ENCODE data around the gene PRPF8.
A peak's percentile ranks its signal among the peaks of the same experiment; 100 is the strongest.
"Not testable (repeated sequence)": the region's sequence is repeated elsewhere in the genome, so short reads cannot be mapped to it uniquely, and the experiment has no call there.

The PRPF8 gene

GRCh38 chr17:1716076-1716911 lies 31.6 kb upstream of the PRPF8 start:
- DNase-seq, result peak; percentile 100

GRCh38 chr17:1715803-1716075 lies 31.1 kb upstream of the PRPF8 start:
- DNase-seq, result no peak

- no peak for DNase-seq
Observed at GRCh38 chr17:1714980-1715802, 30.5 kb upstream of the PRPF8 start.

GRCh38 chr17:1714427-1714979 lies 29.8 kb upstream of the PRPF8 start:
- peak; percentile 87 for DNase-seq

GRCh38 chr17:1713878-1714426 lies 29.3 kb upstream of the PRPF8 start:
- DNase-seq, result peak; percentile 78

GRCh38 chr17:1713160-1713877 lies 28.7 kb upstream of the PRPF8 start:
- no peak for DNase-seq

- no peak for DNase-seq
Observed at GRCh38 chr17:1712271-1712670, 27.6 kb upstream of the PRPF8 start.

GRCh38 chr17:1711804-1712203 lies 27.1 kb upstream of the PRPF8 start:
- no peak for DNase-seq

GRCh38 chr17:1710807-1711553 lies 26.3 kb upstream of the PRPF8 start:
- DNase-seq, result no peak

GRCh38 chr17:1709971-1710806 lies 25.5 kb upstream of the PRPF8 start, which contains the start of gene TLCD2:
Gene TLCD2 (minus strand): TSS chr17:1710377. CDS start chr17:1710242, 135 bp downstream.
- no peak for DNase-seq

GRCh38 chr17:1709403-1709951 lies 24.8 kb upstream of the PRPF8 start:
- no peak for DNase-seq

GRCh38 chr17:1708791-1709346 lies 24.2 kb upstream of the PRPF8 start:
- not testable (repeated sequence) for DNase-seq

- no peak for DNase-seq
Observed at GRCh38 chr17:1707107-1707506, 22.4 kb upstream of the PRPF8 start.

GRCh38 chr17:1705004-1705403 lies 20.3 kb upstream of the PRPF8 start:
- DNase-seq, result no peak

GRCh38 chr17:1703063-1703462 lies 18.4 kb upstream of the PRPF8 start:
- no peak for DNase-seq

- not testable (repeated sequence) for DNase-seq
Observed at GRCh38 chr17:1699891-1700290, 15.2 kb upstream of the PRPF8 start.

GRCh38 chr17:1697681-1698080 lies 13.0 kb upstream of the PRPF8 start:
- DNase-seq, result no peak

- no peak for DNase-seq
Observed at GRCh38 chr17:1695365-1695764, 10.7 kb upstream of the PRPF8 start.

GRCh38 chr17:1693339-1693738 lies 8.7 kb upstream of the PRPF8 start:
- no peak for DNase-seq

GRCh38 chr17:1690544-1691221 lies 6.0 kb upstream of the PRPF8 start:
- DNase-seq, result no peak

All from NCI-H2171 (cell line).